Caco-2 (cell line): ENCODE results near the gene FAM107B. TPM values are rescaled to one million over a fixed set of nuclear protein-coding genes. Genes with fewer than 3 reads are reported as not detected.
A peak's percentile ranks its signal among the peaks of the same experiment; 100 is the strongest.

ENCODE experiments used
- BruUV-seq: library from RNA; stranded (reverse); fragments of 400-500 nt; replicated peaks from 2 replicates; lab custom pipeline; 2021; lab: Mats Ljungman, UMichigan
- CTCF ChIA-PET: fragments of 300-600 bp; sonication (Branson Sonifier 250); formaldehyde crosslinking; loops from one replicate; lab custom pipeline; 2022; ENCODE audit warnings: antibody characterized with exemption; lab: Charles Lee
- POLR2A ChIA-PET: fragments of 300-600 bp; sonication (Branson Sonifier 250); formaldehyde crosslinking; loops from one replicate; lab custom pipeline; 2022; ENCODE audit warnings: antibody characterized with exemption; lab: Charles Lee
- DNase-seq, 2 experiments: peaks; one replicate each; pipeline versions ENCODE4 v3.0.0 to v3.0.0-alpha.2; 2020 to 2022
- H3K27me3 ChIP-seq: replicated peaks from 2 replicates; pipeline ENCODE4 v1.6.0; 2011; ENCODE audit warnings: low read length; ENCODE audit not compliant: control insufficient read depth, insufficient read depth
- H3K36me3 ChIP-seq: 2 replicates; pipeline ENCODE4 v1.5.1; 2011; ENCODE audit warnings: low read length; ENCODE audit not compliant: control insufficient read depth, insufficient read depth
- H3K4me1 ChIP-seq: fragments of 250-450 bp; sonication (Bioruptor Pico); 2 replicates; pipeline ENCODE4 v1.5.1; 2020; ENCODE audit warnings: mild to moderate bottlenecking
- H3K4me3 ChIP-seq: 2 replicates; pipeline ENCODE4 v1.5.1; 2011; ENCODE audit warnings: low read depth, mild to moderate bottlenecking, control low read depth, low read length
- H3K9me3 ChIP-seq: fragments of 250-450 bp; sonication (Bioruptor Pico); 2 replicates; pipeline ENCODE4 v1.5.1; 2020; ENCODE audit warnings: mild to moderate bottlenecking, moderate library complexity
- H3K27ac Mint-ChIP-seq: one replicate; pipeline ENCODE4 v1.8.0; 2022; ENCODE audit warnings: mixed read lengths; ENCODE audit not compliant: unreplicated experiment
- H3K27me3 Mint-ChIP-seq: one replicate; pipeline ENCODE4 v1.8.0; 2022; ENCODE audit warnings: mixed read lengths; ENCODE audit not compliant: insufficient read depth, unreplicated experiment
- H3K36me3 Mint-ChIP-seq: one replicate; pipeline ENCODE4 v1.8.0; 2022; ENCODE audit warnings: mild to moderate bottlenecking, mixed read lengths; ENCODE audit not compliant: insufficient read depth, unreplicated experiment
- H3K4me1 Mint-ChIP-seq: one replicate; pipeline ENCODE4 v1.8.0; 2022; ENCODE audit warnings: low read depth, mixed read lengths; ENCODE audit not compliant: unreplicated experiment
- H3K4me3 Mint-ChIP-seq: one replicate; pipeline ENCODE4 v1.8.0; 2022; ENCODE audit warnings: mild to moderate bottlenecking, moderate library complexity, mixed read lengths; ENCODE audit not compliant: unreplicated experiment
- H3K9me3 Mint-ChIP-seq: one replicate; pipeline ENCODE4 v1.8.0; 2022; ENCODE audit warnings: mixed read lengths; ENCODE audit not compliant: unreplicated experiment
- CTCF ChIP-seq, 2 experiments: fragments of 200-600 bp in 1 of 2; IDR thresholded peaks; 1 replicate in 1 of 2; 2 replicates in 1 of 2; pipeline versions ENCODE4 v1.5.1 to v1.8.0; 2011 to 2022; ENCODE audit warnings: antibody characterized with exemption in 1 of 2, control low read depth in 1 of 2, inconsistent platforms in 1 of 2, low read depth in 1 of 2, low read length in 1 of 2, mild to moderate bottlenecking in 1 of 2, moderate library complexity in 1 of 2; ENCODE audit not compliant: insufficient read depth in 1 of 2, severe bottlenecking in 1 of 2, unreplicated experiment in 1 of 2
- intact Hi-C: fragments of 100-400 bp; cut with micrococcal nuclease; formaldehyde crosslinking; loops from one replicate; pipeline ENCODE4 v1.10.0; 2022; ENCODE audit not compliant: unreplicated experiment
- total RNA-seq: library from RNA; stranded (reverse); gene quantifications from 2 replicates; pipeline ENCODE4 v1.2.3, GENCODE V29; 2022

Gene FAM107B
- total RNA-seq, 1 experiment from 2014 or later: 206 TPM

- H3K9me3 ChIP-seq: no peaks in the 10 kb centered on the region
- no peak overlapping the region for H3K4me3 Mint-ChIP-seq
- no peak for DNase-seq
- ChIA-PET POLR2A (no interaction called here), CTCF (no interaction called here)
- H3K36me3 Mint-ChIP-seq: peaks cover 96% of the 10 kb centered on the region
- BruUV-seq: no TSS peak
- no peaks in the 10 kb centered on the region; the same call in 1 of the 2 replicates for H3K36me3 ChIP-seq
- intact Hi-C loops: no loop called here
- no peak overlapping the region for H3K4me3 ChIP-seq
- H3K9me3 Mint-ChIP-seq: peaks cover 8% of the 10 kb centered on the region
- peak overlapping the region; percentile 76 for H3K27ac Mint-ChIP-seq
- H3K4me1 ChIP-seq: peaks cover 87% of the 10 kb centered on the region
- H3K27me3 Mint-ChIP-seq: no peaks in the 10 kb centered on the region
- TF ChIP-seq CTCF (IDR thresholded peaks at IDR 0.05; ENCODE audit: insufficient read depth in 1 of 2, low read depth in 1 of 2, low read length in 1 of 2, severe bottlenecking in 1 of 2, unreplicated experiment in 1 of 2): no peak
- H3K4me1 Mint-ChIP-seq: peaks cover 77% of the 10 kb centered on the region
- no peaks in the 10 kb centered on the region for H3K27me3 ChIP-seq
These were observed 189.2 kb downstream of the FAM107B start for GRCh38 chr10:14585287-14586193.

- TF ChIP-seq CTCF (IDR thresholded peaks at IDR 0.05; ENCODE audit: insufficient read depth in 1 of 2, low read depth in 1 of 2, low read length in 1 of 2, severe bottlenecking in 1 of 2, unreplicated experiment in 1 of 2): no peak
- Mint-ChIP-seq H3K9me3 (peaks cover 8% of the 10 kb centered on the region), H3K4me1 (peaks cover 80% of the 10 kb centered on the region), H3K27me3 (no peaks in the 10 kb centered on the region), H3K4me3 (no peak overlapping the region), H3K36me3 (peaks cover 97% of the 10 kb centered on the region), H3K27ac (peak overlapping the region; percentile 76)
- H3K9me3 ChIP-seq: no peaks in the 10 kb centered on the region
- no TSS peak for BruUV-seq
- CTCF ChIA-PET: interaction anchor here (0.6 kb wide), 1 partner anchor 239 kb away, joined by 4 read pairs; no protein-coding TSS in a partner anchor
- intact Hi-C loops: no loop called here
- H3K4me3 ChIP-seq: no peak overlapping the region
- POLR2A ChIA-PET: no interaction called here
- H3K36me3 ChIP-seq: no peaks in the 10 kb centered on the region; the same call in 1 of the 2 replicates
- peaks cover 92% of the 10 kb centered on the region for H3K4me1 ChIP-seq
- H3K27me3 ChIP-seq: no peaks in the 10 kb centered on the region
- DNase-seq: no peak
These were observed 190.0 kb downstream of the FAM107B start for GRCh38 chr10:14584661-14585060.

- peaks cover 79% of the 10 kb centered on the region for H3K4me1 Mint-ChIP-seq
- no peaks in the 10 kb centered on the region for H3K9me3 ChIP-seq
- ChIA-PET CTCF (interaction anchor here (0.6 kb wide), 1 partner anchor 239 kb away, joined by 4 read pairs; no protein-coding TSS in a partner anchor), POLR2A (no interaction called here)
- intact Hi-C loops: no loop called here
- no peak overlapping the region for H3K4me3 ChIP-seq
- DNase-seq: no peak
- no peak overlapping the region for H3K4me3 Mint-ChIP-seq
- BruUV-seq: no TSS peak
- peaks cover 8% of the 10 kb centered on the region for H3K9me3 Mint-ChIP-seq
- H3K27me3 Mint-ChIP-seq: no peaks in the 10 kb centered on the region
- H3K36me3 ChIP-seq: no peaks in the 10 kb centered on the region; the same call in 1 of the 2 replicates
- peaks cover 92% of the 10 kb centered on the region for H3K4me1 ChIP-seq
- peak overlapping the region; percentile 88 for H3K27ac Mint-ChIP-seq
- H3K27me3 ChIP-seq: no peaks in the 10 kb centered on the region
- TF ChIP-seq CTCF (IDR thresholded peaks at IDR 0.05; ENCODE audit: insufficient read depth in 1 of 2, low read depth in 1 of 2, low read length in 1 of 2, severe bottlenecking in 1 of 2, unreplicated experiment in 1 of 2): no peak
- H3K36me3 Mint-ChIP-seq: peaks cover 94% of the 10 kb centered on the region
These were observed 190.7 kb downstream of the FAM107B start for GRCh38 chr10:14583967-14584366.
